Measurements from ENCODE around the gene CFAP46.
"Not testable (repeated sequence)": the region's sequence is repeated elsewhere in the genome, so short reads cannot be mapped to it uniquely, and the experiment has no call there.

Gene CFAP46

GRCh38 chr10:132926777-132927650 lies 15.4 kb downstream of the CFAP46 start:
- no peak for DNase-seq

GRCh38 chr10:132926070-132926469 lies 16.3 kb downstream of the CFAP46 start:
- no peak for DNase-seq

GRCh38 chr10:132925614-132926013 lies 16.8 kb downstream of the CFAP46 start:
- DNase-seq, result no peak

- DNase-seq, result no peak
These were observed 17.3 kb downstream of the CFAP46 start for GRCh38 chr10:132925071-132925561.

- DNase-seq, result no peak
These were observed 18.1 kb downstream of the CFAP46 start for GRCh38 chr10:132924046-132924952.

GRCh38 chr10:132923384-132923783 lies 19.0 kb downstream of the CFAP46 start:
- not testable (repeated sequence) for DNase-seq

- no peak for DNase-seq
These were observed 19.5 kb downstream of the CFAP46 start for GRCh38 chr10:132922872-132923271.

GRCh38 chr10:132921818-132922807 lies 20.3 kb downstream of the CFAP46 start:
- DNase-seq, result no peak

- DNase-seq, result no peak
These were observed 21.3 kb downstream of the CFAP46 start for GRCh38 chr10:132921086-132921485.

- DNase-seq, result no peak
These were observed 22.1 kb downstream of the CFAP46 start for GRCh38 chr10:132920101-132920925.

GRCh38 chr10:132919374-132920100 lies 22.8 kb downstream of the CFAP46 start:
- no peak for DNase-seq

- no peak for DNase-seq
These were observed 23.6 kb downstream of the CFAP46 start for GRCh38 chr10:132918617-132919373.

GRCh38 chr10:132918264-132918616 lies 24.1 kb downstream of the CFAP46 start:
- no peak for DNase-seq

- no peak for DNase-seq
These were observed 25.3 kb downstream of the CFAP46 start for GRCh38 chr10:132916956-132917666.

GRCh38 chr10:132916421-132916841 lies 25.9 kb downstream of the CFAP46 start:
- no peak for DNase-seq

GRCh38 chr10:132915411-132915810 lies 27.0 kb downstream of the CFAP46 start:
- DNase-seq, result no peak

- no peak for DNase-seq
These were observed 27.6 kb downstream of the CFAP46 start for GRCh38 chr10:132914732-132915131.

- DNase-seq, result no peak
These were observed 28.7 kb downstream of the CFAP46 start for GRCh38 chr10:132913559-132914115.

Data from T-helper 9 cell (primary cell).